Measurements from ENCODE around the gene MND1. TPM values are rescaled to one million over a fixed set of nuclear protein-coding genes. Genes with fewer than 3 reads are reported as not detected.

Gene MND1
- total RNA-seq, 1 experiment from 2014 or later: 7.9 TPM

DNA sequence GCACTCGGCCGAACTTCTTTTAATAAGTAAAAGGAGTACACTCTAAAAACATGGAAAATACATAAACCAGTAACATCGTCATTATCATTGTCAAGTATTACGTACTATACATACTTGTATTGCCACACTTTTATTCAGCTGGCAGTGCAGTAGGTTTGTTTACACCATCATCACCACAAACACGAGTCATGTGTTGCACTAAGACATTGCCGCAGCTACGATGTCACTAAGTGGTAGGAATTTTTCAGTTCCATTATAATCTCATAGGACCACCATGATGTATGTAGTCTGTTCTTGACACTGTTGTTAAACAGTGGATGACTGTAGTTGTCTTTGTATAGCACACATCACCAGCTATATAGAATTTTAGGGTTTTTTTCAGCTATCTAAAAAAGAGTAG is 73.6 kb downstream of the MND1 start:
- no peaks in the 10 kb centered on the region for H3K27me3 ChIP-seq (ENCODE audit: low read length)
- TF ChIP-seq EZH2 (IDR thresholded peaks at IDR 0.05; ENCODE audit: low read length, unreplicated experiment) (no peak), EZH2phosphoT487 (IDR thresholded peaks at IDR 0.05; ENCODE audit: borderline replicate concordance, low read length) (no peak)
- TF ChIP-seq, protein P1, sequence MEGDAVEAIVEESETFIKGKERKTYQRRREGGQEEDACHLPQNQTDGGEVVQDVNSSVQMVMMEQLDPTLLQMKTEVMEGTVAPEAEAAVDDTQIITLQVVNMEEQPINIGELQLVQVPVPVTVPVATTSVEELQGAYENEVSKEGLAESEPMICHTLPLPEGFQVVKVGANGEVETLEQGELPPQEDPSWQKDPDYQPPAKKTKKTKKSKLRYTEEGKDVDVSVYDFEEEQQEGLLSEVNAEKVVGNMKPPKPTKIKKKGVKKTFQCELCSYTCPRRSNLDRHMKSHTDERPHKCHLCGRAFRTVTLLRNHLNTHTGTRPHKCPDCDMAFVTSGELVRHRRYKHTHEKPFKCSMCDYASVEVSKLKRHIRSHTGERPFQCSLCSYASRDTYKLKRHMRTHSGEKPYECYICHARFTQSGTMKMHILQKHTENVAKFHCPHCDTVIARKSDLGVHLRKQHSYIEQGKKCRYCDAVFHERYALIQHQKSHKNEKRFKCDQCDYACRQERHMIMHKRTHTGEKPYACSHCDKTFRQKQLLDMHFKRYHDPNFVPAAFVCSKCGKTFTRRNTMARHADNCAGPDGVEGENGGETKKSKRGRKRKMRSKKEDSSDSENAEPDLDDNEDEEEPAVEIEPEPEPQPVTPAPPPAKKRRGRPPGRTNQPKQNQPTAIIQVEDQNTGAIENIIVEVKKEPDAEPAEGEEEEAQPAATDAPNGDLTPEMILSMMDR (conservative IDR thresholded peaks at IDR 0.05; ENCODE audit: low read depth, low read length): no peak
- no peak for ATAC-seq
- H3K4me2 ChIP-seq (ENCODE audit: low read length): no peak overlapping the region
- no peak overlapping the region for H3K27ac ChIP-seq (ENCODE audit: low read length)
- no peak overlapping the region for H2AFZ ChIP-seq (ENCODE audit: low read length)
- H4K20me1 ChIP-seq (ENCODE audit: low read length): no peaks in the 10 kb centered on the region
- no peak for DNase-seq
- H3K4me1 ChIP-seq (ENCODE audit: insufficient read depth, low read length): no peaks in the 10 kb centered on the region
- H3K4me3 ChIP-seq (ENCODE audit: low read length): no peak overlapping the region
- intact Hi-C loops (cut with micrococcal nuclease): no loop called here
- no peaks in the 10 kb centered on the region for H3K79me2 ChIP-seq (ENCODE audit: low read length)
- BruUV-seq (replicated peaks): no TSS peak
- CTCF ChIA-PET: no interaction called here
- H3K36me3 ChIP-seq (ENCODE audit: low read depth, low read length): no peaks in the 10 kb centered on the region
- no peak overlapping the region for H3K9ac ChIP-seq (ENCODE audit: low read length)
- no peaks in the 10 kb centered on the region for H3K9me3 ChIP-seq (ENCODE audit: low read length)
- H3K9me2 ChIP-seq (replicated peaks; ENCODE audit: low read length): no peaks in the 10 kb centered on the region
- POLR2A ChIA-PET (ENCODE audit: unreplicated experiment): interaction anchor here (0.7 kb wide), 1 partner anchor 73 kb away, joined by 3 read pairs; no protein-coding TSS in a partner anchor
- H3F3A ChIP-seq (ENCODE audit: low read length, unreplicated experiment): no peaks in the 10 kb centered on the region

DNA sequence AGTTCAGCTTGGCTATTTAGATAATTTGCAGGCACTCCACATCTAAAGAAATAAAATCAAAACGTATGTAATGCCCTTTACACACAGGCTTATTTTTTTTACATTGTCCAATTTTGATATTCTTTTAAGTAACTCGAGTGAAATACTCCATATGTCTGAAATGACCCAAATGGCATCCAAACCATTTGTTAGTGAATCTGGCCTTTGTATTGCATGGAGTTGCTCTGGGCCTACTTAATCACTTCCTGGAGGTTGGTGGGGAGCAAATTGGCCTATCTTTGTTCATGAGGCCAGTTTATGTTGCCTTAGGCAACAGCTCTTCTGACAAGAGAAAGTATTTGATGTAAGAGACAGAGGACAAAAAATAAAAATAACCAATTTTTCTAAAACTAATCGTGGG is 74.1 kb downstream of the MND1 start:
- intact Hi-C loops (cut with micrococcal nuclease): no loop called here
- ChIA-PET POLR2A (ENCODE audit: unreplicated experiment) (no interaction called here), CTCF (no interaction called here)
- Histone ChIP-seq H3K27me3 (ENCODE audit: low read length) (no peaks in the 10 kb centered on the region), H3K4me3 (ENCODE audit: low read length) (no peak overlapping the region), H3F3A (ENCODE audit: low read length, unreplicated experiment) (no peaks in the 10 kb centered on the region), H3K4me1 (ENCODE audit: insufficient read depth, low read length) (no peaks in the 10 kb centered on the region), H3K4me2 (ENCODE audit: low read length) (no peak overlapping the region), H3K27ac (ENCODE audit: low read length) (no peak overlapping the region), H3K9me2 (replicated peaks; ENCODE audit: low read length) (no peaks in the 10 kb centered on the region), H3K79me2 (ENCODE audit: low read length) (no peaks in the 10 kb centered on the region), H3K9me3 (ENCODE audit: low read length) (no peaks in the 10 kb centered on the region), H4K20me1 (ENCODE audit: low read length) (no peaks in the 10 kb centered on the region), H3K9ac (ENCODE audit: low read length) (no peak overlapping the region), H3K36me3 (ENCODE audit: low read depth, low read length) (no peaks in the 10 kb centered on the region), H2AFZ (ENCODE audit: low read length) (no peak overlapping the region)
- TF ChIP-seq, protein P1 (conservative IDR thresholded peaks at IDR 0.05; ENCODE audit: low read depth, low read length): no peak
- TF ChIP-seq EZH2 (IDR thresholded peaks at IDR 0.05; ENCODE audit: low read length, unreplicated experiment): no peak
- no peak for TF ChIP-seq EZH2phosphoT487 (IDR thresholded peaks at IDR 0.05; ENCODE audit: borderline replicate concordance, low read length)
- no TSS peak for BruUV-seq (replicated peaks)
- no peak for ATAC-seq
- DNase-seq: no peak

DNA sequence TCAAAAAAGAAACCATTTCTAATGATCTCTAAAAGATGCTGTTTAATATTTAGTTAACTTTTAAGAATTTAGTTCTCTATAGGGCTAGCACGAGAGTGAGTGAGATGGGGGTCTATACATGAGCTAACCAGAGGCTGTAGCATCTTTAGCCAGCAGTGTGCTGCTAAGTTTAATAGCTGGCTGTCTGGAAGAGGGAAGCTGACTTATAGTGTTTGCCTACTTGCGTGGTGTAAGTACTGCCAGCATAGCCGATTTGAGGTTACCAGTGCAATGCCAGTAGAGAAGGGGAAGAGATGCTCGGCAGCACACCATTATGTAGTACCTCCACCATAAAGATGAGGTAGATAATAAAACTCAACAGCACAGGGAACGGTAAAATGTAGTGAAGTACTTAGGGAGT is 74.5 kb downstream of the MND1 start:
- intact Hi-C loops (cut with micrococcal nuclease): no loop called here
- Histone ChIP-seq H3K9ac (ENCODE audit: low read length) (no peak overlapping the region), H3K79me2 (ENCODE audit: low read length) (no peaks in the 10 kb centered on the region), H2AFZ (ENCODE audit: low read length) (no peak overlapping the region), H3K27ac (ENCODE audit: low read length) (no peak overlapping the region), H3K9me2 (replicated peaks; ENCODE audit: low read length) (no peaks in the 10 kb centered on the region), H3F3A (ENCODE audit: low read length, unreplicated experiment) (no peaks in the 10 kb centered on the region), H3K9me3 (ENCODE audit: low read length) (no peaks in the 10 kb centered on the region), H3K27me3 (ENCODE audit: low read length) (no peaks in the 10 kb centered on the region), H3K4me3 (ENCODE audit: low read length) (no peak overlapping the region), H3K4me2 (ENCODE audit: low read length) (no peak overlapping the region), H3K36me3 (ENCODE audit: low read depth, low read length) (no peaks in the 10 kb centered on the region), H3K4me1 (ENCODE audit: insufficient read depth, low read length) (no peaks in the 10 kb centered on the region), H4K20me1 (ENCODE audit: low read length) (no peaks in the 10 kb centered on the region)
- ChIA-PET POLR2A (ENCODE audit: unreplicated experiment) (no interaction called here), CTCF (no interaction called here)
- DNase-seq (no peak), ATAC-seq (no peak; the same call in 1 of the 2 replicates)
- BruUV-seq (replicated peaks): no TSS peak
- no peak for TF ChIP-seq EZH2phosphoT487 (IDR thresholded peaks at IDR 0.05; ENCODE audit: borderline replicate concordance, low read length)
- TF ChIP-seq, protein P1 (conservative IDR thresholded peaks at IDR 0.05; ENCODE audit: low read depth, low read length): no peak
- TF ChIP-seq EZH2 (IDR thresholded peaks at IDR 0.05; ENCODE audit: low read length, unreplicated experiment): no peak
